Small intestine (tissue), 7 donors: ENCODE data around the gene ADI1. TPM values are rescaled to one million over a fixed set of nuclear protein-coding genes. Genes with fewer than 3 reads are reported as not detected.
A peak's percentile ranks its signal among the peaks of the same experiment; 100 is the strongest.
"Not testable (repeated sequence)": the region's sequence is repeated elsewhere in the genome, so short reads cannot be mapped to it uniquely, and the experiment has no call there.

ENCODE experiments used
- DNase-seq, 2 donors: peaks; one replicate each; pipeline versions ENCODE4 v3.0.0 to v3.0.0-alpha.2; 2013
- FAIRE-seq: peaks from 2 replicates; lab custom pipeline; 2012; peaks lifted over from hg19 to GRCh38; lab: Jason Lieb, UNC
- H3K27ac ChIP-seq, 3 donors: one replicate each; pipeline ENCODE4 v1.5.1; 2013; ENCODE audit warnings: low read length in 2 of 3, mild to moderate bottlenecking in 2 of 3, control low read depth in 1 of 3, inconsistent platforms in 1 of 3, low read depth in 1 of 3, moderate library complexity in 1 of 3
- H3K27me3 ChIP-seq, 3 donors: one replicate each; pipeline ENCODE4 v1.6.1; 2013; ENCODE audit warnings: low read length in 3 of 3, inconsistent platforms in 1 of 3; ENCODE audit not compliant: control insufficient read depth in 3 of 3, insufficient read depth in 3 of 3
- H3K36me3 ChIP-seq, 3 donors: one replicate each; pipeline ENCODE4 v1.6.1; 2013; ENCODE audit warnings: low read length in 3 of 3, inconsistent platforms in 1 of 3, low read depth in 1 of 3, mild to moderate bottlenecking in 1 of 3, moderate library complexity in 1 of 3; ENCODE audit not compliant: control insufficient read depth in 3 of 3, insufficient read depth in 2 of 3
- H3K4me1 ChIP-seq, 3 donors: one replicate each; pipeline ENCODE4 v1.6.1; 2013; ENCODE audit warnings: low read length in 2 of 3, inconsistent platforms in 1 of 3, low read depth in 1 of 3, mild to moderate bottlenecking in 1 of 3, moderate library complexity in 1 of 3; ENCODE audit not compliant: control insufficient read depth in 3 of 3, insufficient read depth in 2 of 3
- H3K4me3 ChIP-seq, 3 donors: one replicate each; pipeline ENCODE4 v1.5.1; 2013; ENCODE audit warnings: low read length in 3 of 3, control low read depth in 1 of 3, inconsistent platforms in 1 of 3, low read depth in 1 of 3, mild to moderate bottlenecking in 1 of 3, moderate library complexity in 1 of 3
- H3K9me3 ChIP-seq, 2 donors: one replicate each; pipeline ENCODE4 v1.6.1; 2013; ENCODE audit warnings: low read depth in 1 of 2, low read length in 1 of 2; ENCODE audit not compliant: control insufficient read depth in 2 of 2, insufficient read depth in 1 of 2
- WGBS, 3 donors: extraction: QIAGEN DNeasy Blood & Tissue Kit; methylation state at CpG; one replicate each; pipeline ENCODE4 v1.1.7; 2013; 5-methylcytosine and 5-hydroxymethylcytosine counted together
- polyA plus RNA-seq, 4 donors: library from polyadenylated mRNA; stranded (reverse) in 3 of 4; unstranded in 1 of 4; fragments of 200-250 nt in 3 of 4; fragments of 120-200 nt in 1 of 4; gene quantifications; one replicate each; pipeline versions ENCODE4 v1.2.1 to v1.2.3, GENCODE V29; 2013
- donor health status: healthy with polysubstance abuse.
- donor health status: control.
- donor health status: control.
- donor health status: Bipolar disorder and iron deficiency.
- donor health status: healthy.

The ADI1 gene
- polyA plus RNA-seq, 4 donors, result 65.4 to 615 (median 197) TPM

DNA sequence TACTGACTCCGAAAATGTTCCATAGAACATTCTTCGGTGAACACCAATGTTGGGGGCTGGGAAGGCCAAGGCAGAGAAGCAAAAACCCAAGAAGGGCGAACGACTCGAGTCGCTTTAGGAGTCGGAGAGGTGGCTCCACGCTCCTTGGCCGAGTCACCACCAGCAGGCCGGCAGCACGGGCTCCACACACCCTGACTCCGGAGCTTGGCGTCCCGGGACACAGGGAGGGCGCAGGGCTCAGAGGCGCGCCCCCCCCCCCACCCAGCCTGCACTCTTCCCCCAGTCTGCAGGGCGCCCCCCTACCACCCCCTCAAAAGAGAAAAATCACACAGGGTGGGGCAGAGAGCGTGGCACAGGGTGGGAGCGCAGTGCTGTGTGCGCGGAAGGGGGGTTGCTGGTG lies 7.5 kb upstream of the ADI1 start:
- H3K27me3 ChIP-seq, result no peaks in the 10 kb centered on the region
- H3K27ac ChIP-seq, result no peak overlapping the region
- DNase-seq (no peak), FAIRE-seq (no peak)
- H3K4me1 ChIP-seq, result peaks cover 0 to 8% (median 5%) of the 10 kb centered on the region in 3 donors
- no peak overlapping the region for H3K4me3 ChIP-seq
- no peaks in the 10 kb centered on the region for H3K9me3 ChIP-seq
- 93 to 95% (median 94%) methylated on average over 21 to 22 of the region's 22 CpGs for WGBS, 3 donors
- peaks cover 0 to 3% (median 0%) of the 10 kb centered on the region in 3 donors for H3K36me3 ChIP-seq

DNA sequence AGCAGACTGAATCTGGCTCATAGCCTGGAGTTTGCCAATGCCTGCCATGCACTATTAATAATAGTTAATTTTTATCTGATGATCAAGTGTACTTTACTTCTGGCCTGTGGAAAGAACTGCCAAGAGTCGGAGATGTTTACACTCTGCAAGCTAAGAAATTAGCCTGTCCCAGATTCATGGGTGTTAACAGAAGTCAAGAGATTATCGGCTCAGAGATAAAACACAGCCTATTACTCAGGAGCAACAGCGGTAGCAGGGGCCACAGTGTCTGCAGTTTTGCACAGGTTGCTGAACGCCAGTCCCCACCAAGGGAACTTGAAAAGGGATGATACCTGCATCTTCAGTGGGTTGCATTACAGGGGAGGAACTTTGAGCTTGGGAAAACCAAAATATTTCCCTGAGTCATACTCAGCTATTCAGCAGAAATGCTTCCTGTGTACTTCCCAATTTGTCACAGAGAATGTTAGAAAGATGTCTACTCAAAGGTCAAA lies 4.3 kb upstream of the ADI1 start:
- no peaks in the 10 kb centered on the region for H3K9me3 ChIP-seq
- WGBS, 3 donors, result 16 to 40% (median 38%) methylated on average over 4 of the region's 4 CpGs
- peaks cover 7 to 10% (median 8%) of the 10 kb centered on the region in 3 donors for H3K4me1 ChIP-seq
- no peaks in the 10 kb centered on the region for H3K27me3 ChIP-seq
- peak overlapping the region in 2 of 3 donors; percentile 0 to 74 for H3K27ac ChIP-seq
- H3K36me3 ChIP-seq, result no peaks in the 10 kb centered on the region
- no peak for FAIRE-seq
- H3K4me3 ChIP-seq, result no peak overlapping the region
- DNase-seq, result peak in 1 of 2 donors; percentile 87

DNA sequence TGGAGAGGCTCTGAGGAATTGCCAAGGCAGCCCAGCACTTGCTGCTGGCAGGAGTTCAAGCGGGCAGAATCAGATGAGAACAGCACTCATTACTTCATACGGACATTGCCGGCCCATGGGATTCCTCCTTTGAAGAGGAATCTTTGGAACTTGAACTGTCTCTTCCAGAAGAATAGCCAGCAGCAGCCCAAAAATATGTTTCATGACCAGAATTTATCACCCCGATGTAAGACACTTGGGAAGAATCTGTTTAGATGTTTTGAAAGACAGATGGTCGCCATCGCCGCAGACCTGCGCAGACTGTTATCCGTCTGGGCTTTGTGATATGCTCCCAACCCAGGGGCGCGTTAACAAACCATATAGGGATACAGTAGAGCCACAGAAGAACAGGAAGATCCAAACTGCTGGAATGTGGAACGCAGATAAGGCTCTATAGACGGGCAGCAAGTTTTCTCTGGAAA lies 3.7 kb upstream of the ADI1 start:
- peak in 1 of 2 donors; percentile 31 for DNase-seq
- Histone ChIP-seq H3K36me3 (no peaks in the 10 kb centered on the region), H3K27ac (peak overlapping the region; percentile 0 to 74 (median 13)), H3K4me3 (no peak overlapping the region), H3K4me1 (peaks cover 7 to 10% (median 8%) of the 10 kb centered on the region in 3 donors), H3K9me3 (no peaks in the 10 kb centered on the region), H3K27me3 (no peaks in the 10 kb centered on the region)
- 27 to 58% (median 39%) methylated on average over 13 of the region's 13 CpGs for WGBS, 3 donors
- FAIRE-seq, result no peak

DNA sequence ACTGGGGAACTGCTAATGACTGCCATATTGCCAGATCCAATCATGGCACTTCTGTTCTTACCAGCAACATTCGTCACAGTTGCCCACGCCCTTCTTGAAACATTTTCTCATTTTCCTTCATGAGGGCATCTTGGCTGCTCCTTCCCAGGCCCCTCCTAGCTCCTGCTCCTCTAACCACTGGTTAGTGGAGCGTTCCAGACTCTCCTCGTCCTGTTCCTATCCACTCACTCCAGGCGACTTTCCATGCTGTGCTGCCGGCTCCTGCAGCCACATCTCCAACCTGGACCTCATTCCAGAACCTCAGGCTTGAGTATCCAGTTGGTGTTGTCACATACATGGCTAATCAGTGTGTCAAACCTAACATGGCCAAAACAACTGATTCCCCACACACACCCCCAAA lies 1.3 kb upstream of the ADI1 start:
- Histone ChIP-seq H3K9me3 (peaks cover 0 to 6% of the 10 kb centered on the region in 2 donors), H3K27ac (no peak overlapping the region), H3K4me3 (peak overlapping the region in 1 of 3 donors; percentile 82), H3K27me3 (no peaks in the 10 kb centered on the region), H3K36me3 (peaks cover 0 to 5% (median 0%) of the 10 kb centered on the region in 3 donors), H3K4me1 (peaks cover 7 to 10% (median 8%) of the 10 kb centered on the region in 3 donors)
- WGBS, 3 donors, result 94 to 96% (median 95%) methylated on average over 6 of the region's 6 CpGs
- FAIRE-seq (no peak), DNase-seq (no peak)

DNA sequence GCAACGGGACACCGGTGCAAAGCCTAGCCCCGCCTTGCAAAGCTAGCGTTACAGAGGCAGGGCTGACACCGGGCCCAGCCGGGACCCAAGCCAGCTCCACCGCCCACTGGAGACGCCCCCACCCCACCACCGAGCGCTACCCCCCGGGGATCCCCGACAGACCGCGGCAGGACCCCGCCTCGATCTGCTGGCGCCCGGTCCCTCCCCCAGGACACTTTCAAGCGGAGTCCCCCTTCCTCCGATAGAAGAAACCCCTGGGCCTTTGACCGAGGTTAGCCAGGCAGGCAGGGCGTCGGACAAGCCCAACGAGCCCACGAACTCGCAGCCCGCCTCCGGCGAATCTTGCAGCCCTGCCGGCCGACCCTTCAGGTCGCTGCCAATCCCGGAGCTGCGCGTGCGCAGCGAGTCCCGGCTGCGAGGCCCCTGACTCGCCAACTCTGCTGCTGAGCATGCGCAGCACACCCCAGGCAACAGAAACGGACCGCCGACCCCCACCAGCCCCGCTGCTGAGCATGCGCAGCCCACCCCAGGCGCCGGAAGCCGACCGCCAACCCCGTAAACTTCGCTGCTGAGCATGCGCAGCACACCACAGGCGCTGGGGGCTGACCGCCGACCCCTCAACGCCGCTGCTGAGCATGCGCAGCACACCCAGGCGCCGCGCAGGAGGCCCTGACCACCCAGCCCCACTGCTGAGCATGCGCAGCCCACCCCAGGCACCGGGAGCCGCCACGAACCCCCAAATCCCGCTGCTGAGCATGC lies 656 bp downstream of the ADI1 start:
- H3K9me3 ChIP-seq, result peaks cover 0 to 12% of the 10 kb centered on the region in 2 donors
- no peak for FAIRE-seq
- peaks cover 7 to 12% (median 8%) of the 10 kb centered on the region in 3 donors for H3K4me1 ChIP-seq
- WGBS, 3 donors, result 0 to 1% (median 0%) methylated on average over 60 to 67 of the region's 67 CpGs
- H3K27me3 ChIP-seq, result no peaks in the 10 kb centered on the region
- H3K4me3 ChIP-seq, result peak overlapping the region; percentile 72 to 82 (median 79)
- DNase-seq, result peak; percentile 93 to 99
- peak overlapping the region; percentile 90 to 97 (median 91) for H3K27ac ChIP-seq
- H3K36me3 ChIP-seq, result peaks cover 0 to 7% (median 3%) of the 10 kb centered on the region in 3 donors

DNA sequence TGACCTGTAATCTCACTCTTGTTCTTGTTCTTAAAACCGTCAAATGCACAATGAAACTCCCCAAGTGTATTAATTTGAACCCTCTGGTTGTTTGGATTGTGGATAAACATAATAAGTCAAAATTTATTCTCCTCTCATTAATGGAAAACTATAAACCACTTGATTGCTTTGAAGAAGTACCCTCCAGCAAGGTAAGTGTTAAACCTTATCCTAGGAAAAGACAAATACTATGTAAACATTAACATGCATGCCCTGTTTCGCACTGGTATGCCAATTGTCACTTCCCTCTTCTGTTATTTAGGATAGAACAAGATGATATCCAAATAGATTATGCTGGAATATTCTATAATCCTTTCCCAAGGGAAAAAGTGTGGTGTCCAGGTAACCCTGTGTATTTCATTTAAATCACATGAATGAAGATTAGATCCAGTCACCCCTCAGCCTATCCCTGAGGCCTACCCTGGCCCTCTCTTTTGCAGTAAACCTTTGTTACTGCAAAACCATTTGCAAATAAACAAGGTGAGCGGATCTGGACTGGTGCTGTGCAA lies 1.3 kb downstream of the ADI1 start:
- Histone ChIP-seq H3K4me3 (peak overlapping the region; percentile 62 to 82 (median 79)), H3K27ac (peak overlapping the region; percentile 84 to 97 (median 91)), H3K36me3 (peaks cover 0 to 9% (median 3%) of the 10 kb centered on the region in 3 donors), H3K4me1 (peaks cover 8 to 12% (median 9%) of the 10 kb centered on the region in 3 donors), H3K27me3 (no peaks in the 10 kb centered on the region), H3K9me3 (peaks cover 0 to 12% of the 10 kb centered on the region in 2 donors)
- FAIRE-seq, result no peak
- WGBS, 3 donors, result 32 to 34% (median 33%) methylated on average over 3 of the region's 3 CpGs
- DNase-seq, result no peak

DNA sequence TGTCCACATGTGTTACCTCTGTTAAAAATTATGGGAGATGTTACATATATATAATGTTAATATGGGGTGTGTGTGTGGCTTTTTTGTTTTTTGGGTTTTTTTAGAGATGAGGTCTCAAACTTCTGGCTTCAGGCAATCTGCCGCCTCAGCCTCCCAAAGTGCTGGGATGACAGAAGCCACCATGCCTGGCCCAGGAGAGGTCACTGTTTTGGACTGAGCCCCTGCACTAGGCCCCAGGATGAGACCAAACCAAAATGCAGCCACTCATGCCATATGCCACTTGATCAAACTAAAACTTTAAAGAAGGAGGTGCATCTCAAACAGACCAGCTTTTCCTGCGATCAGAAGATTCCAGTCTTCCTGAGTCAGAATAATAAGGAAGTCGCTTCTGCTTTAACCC lies 2.5 kb downstream of the ADI1 start:
- DNase-seq (no peak), FAIRE-seq (no peak)
- H3K36me3 ChIP-seq, result peaks cover 4 to 17% (median 12%) of the 10 kb centered on the region in 3 donors
- no peaks in the 10 kb centered on the region for H3K27me3 ChIP-seq
- peaks cover 7 to 20% (median 10%) of the 10 kb centered on the region in 3 donors for H3K4me1 ChIP-seq
- no peak overlapping the region for H3K27ac ChIP-seq
- 93 to 98% (median 95%) methylated on average over 3 of the region's 3 CpGs for WGBS, 3 donors
- H3K4me3 ChIP-seq, result no peak overlapping the region
- peaks cover 0 to 12% of the 10 kb centered on the region in 2 donors for H3K9me3 ChIP-seq

DNA sequence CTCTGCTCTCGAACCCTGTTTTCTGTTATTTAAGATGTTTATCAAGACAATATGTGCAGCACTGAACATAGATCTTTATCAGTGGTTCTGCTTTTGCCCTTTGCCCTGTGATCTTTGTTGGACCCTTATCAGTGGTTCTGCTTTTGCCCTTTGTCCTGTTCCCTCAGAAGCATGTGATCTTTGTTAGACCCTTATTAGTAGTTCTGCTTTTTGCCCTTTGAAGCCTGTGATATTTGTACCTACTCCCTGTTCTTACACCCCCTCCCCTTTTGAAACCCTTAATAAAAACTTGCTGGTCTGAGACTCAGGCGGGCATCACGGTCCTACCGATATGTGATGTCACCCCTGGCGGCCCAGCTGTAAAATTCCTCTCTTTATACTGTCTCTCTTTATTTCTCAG lies 3.9 kb downstream of the ADI1 start:
- peaks cover 0 to 12% of the 10 kb centered on the region in 2 donors for H3K9me3 ChIP-seq
- H3K36me3 ChIP-seq, result peaks cover 7 to 21% (median 15%) of the 10 kb centered on the region in 3 donors
- not testable (repeated sequence) for H3K27ac ChIP-seq, DNase-seq, FAIRE-seq, H3K4me3 ChIP-seq, H3K27me3 ChIP-seq
- 71 to 94% (median 73%) methylated on average over 5 of the region's 5 CpGs for WGBS, 3 donors
- H3K4me1 ChIP-seq, result peaks cover 7 to 20% (median 8%) of the 10 kb centered on the region in 3 donors
